HepG2 (cell line): ENCODE measurements around the gene EBF3. TPM values are rescaled to one million over a fixed set of nuclear protein-coding genes. Genes with fewer than 3 reads are reported as not detected.

Experiments
- ATAC-seq: fragments of 200-7000 bp; cut with Tn5 transposase; 3 replicates; pipeline ENCODE4 v1.9.1; 2020; ENCODE audit warnings: mild to moderate bottlenecking, moderate library complexity
- BruUV-seq: library from RNA; stranded (reverse); fragments of 400-500 nt; replicated peaks from 2 replicates; lab custom pipeline; 2021; lab: Mats Ljungman, UMichigan
- CTCF ChIA-PET: fragments of 300-600 bp; formaldehyde crosslinking; extraction: SDS; loops from one replicate; lab custom pipeline; 2021; ENCODE audit warnings: low total read pairs, inconsistent platforms, low intra/inter-chr PET ratio; lab: Yijun Ruan, JAX
- POLR2A ChIA-PET: fragments of 350-600 bp; sonication (Branson Sonifier 250); formaldehyde crosslinking; loops from one replicate; lab custom pipeline; 2020; ENCODE audit warnings: antibody characterized with exemption, inconsistent platforms; lab: Yijun Ruan, JAX
- DNase-seq: peaks from one replicate; pipeline ENCODE4 v3.0.0-alpha.2; 2015; ENCODE audit warnings: low spot score
- FAIRE-seq: peaks from 3 replicates; lab custom pipeline; 2011; peaks lifted over from hg19 to GRCh38; lab: Jason Lieb, UNC
- H2AFZ ChIP-seq: one replicate; pipeline ENCODE4 v1.6.1; 2011; ENCODE audit warnings: low read length, inconsistent platforms
- H3K27ac ChIP-seq: fragments of 300-600 bp; 3 replicates; pipeline ENCODE4 v1.8.0; 2011; ENCODE audit warnings: mixed run types, mild to moderate bottlenecking, mixed read lengths, low read length, inconsistent platforms; ENCODE audit not compliant: insufficient read depth; ENCODE audit errors: extremely low read length
- H3K27me3 ChIP-seq, 2 experiments: fragments of 200-600 bp in 1 of 2; 2 replicates in 1 of 2; 3 replicates in 1 of 2; pipeline versions ENCODE4 v1.6.0 to v1.8.0; 2011; ENCODE audit warnings: low read length in 2 of 2, mild to moderate bottlenecking in 2 of 2, moderate library complexity in 2 of 2, inconsistent platforms in 1 of 2; ENCODE audit not compliant: insufficient read depth in 2 of 2, control insufficient read depth in 1 of 2
- H3K36me3 ChIP-seq, 2 experiments: fragments of 200-600 bp in 1 of 2; replicated peaks in 1 of 2; 2 replicates in 1 of 2; 3 replicates in 1 of 2; pipeline versions ENCODE4 v1.5.1 to v1.8.0; 2011; ENCODE audit warnings: low read length in 2 of 2, inconsistent platforms in 1 of 2; ENCODE audit not compliant: insufficient read depth in 2 of 2, control insufficient read depth in 1 of 2
- H3K4me1 ChIP-seq: 2 replicates; pipeline ENCODE4 v1.5.1; 2012; ENCODE audit warnings: low read length, inconsistent platforms; ENCODE audit not compliant: insufficient read depth
- H3K4me2 ChIP-seq: 2 replicates; pipeline ENCODE4 v1.6.0; 2011; ENCODE audit warnings: low read depth, low read length, inconsistent platforms
- H3K4me3 ChIP-seq, 3 experiments: fragments of 200-600 bp in 1 of 3; sonication (generic), shearing (Covaris generic) in 1 of 3; replicated peaks in 1 of 3; 2 replicates each; pipeline ENCODE4 v1.5.1; 2011 to 2016; ENCODE audit warnings: low read length in 3 of 3, inconsistent platforms in 2 of 3, low read depth in 2 of 3, mild to moderate bottlenecking in 2 of 3, control low read depth in 1 of 3, mixed read lengths in 1 of 3; ENCODE audit not compliant: insufficient read depth in 1 of 3
- H3K79me2 ChIP-seq: one replicate; pipeline ENCODE4 v1.6.1; 2011; ENCODE audit warnings: low read length, inconsistent platforms; ENCODE audit not compliant: insufficient read depth
- H3K9ac ChIP-seq: 2 replicates; pipeline ENCODE4 v1.6.0; 2011; ENCODE audit warnings: mild to moderate bottlenecking, low read depth, low read length, inconsistent platforms; ENCODE audit not compliant: insufficient read depth
- H3K9me3 ChIP-seq: 2 replicates; pipeline ENCODE4 v1.5.1; 2012; ENCODE audit warnings: mild to moderate bottlenecking, low read length
- H4K20me1 ChIP-seq: 2 replicates; pipeline ENCODE4 v1.6.0; 2011; ENCODE audit warnings: inconsistent platforms, mild to moderate bottlenecking, low read length, moderate library complexity; ENCODE audit not compliant: insufficient read depth
- FOXK1 ChIP-seq: sonication (generic); formaldehyde crosslinking; IDR thresholded peaks from 2 replicates; pipeline ENCODE4 v1.4.0; 2020; ENCODE audit warnings: low read depth, missing genetic modification reagents, borderline replicate concordance
- IRX3 ChIP-seq: sonication (generic); formaldehyde crosslinking; IDR thresholded peaks from 2 replicates; pipeline ENCODE4 v1.8.1; 2023; ENCODE audit warnings: mild to moderate bottlenecking, low read depth, missing genetic modification reagents, borderline replicate concordance
- NFIC ChIP-seq: IDR thresholded peaks from 2 replicates; pipeline ENCODE4 v1.6.1; 2012; ENCODE audit warnings: mild to moderate bottlenecking, low read length, inconsistent platforms
- RFX5 ChIP-seq: IDR thresholded peaks from 2 replicates; pipeline ENCODE4 v1.6.1; 2011; ENCODE audit warnings: low read depth, low read length, improper control_type of control experiment
- ZNF263 ChIP-seq: sonication (generic); formaldehyde crosslinking; IDR thresholded peaks from 2 replicates; pipeline ENCODE4 v1.4.0; 2020; ENCODE audit warnings: missing genetic modification reagents
- ZNF557 ChIP-seq: sonication (generic); formaldehyde crosslinking; IDR thresholded peaks from 2 replicates; pipeline ENCODE4 v1.4.0; 2020; ENCODE audit warnings: missing genetic modification reagents
- ZNF652 ChIP-seq: IDR thresholded peaks from 2 replicates; pipeline ENCODE4 v1.6.1; 2016; ENCODE audit warnings: low read depth, borderline replicate concordance
- ZSCAN20 ChIP-seq: sonication (generic); formaldehyde crosslinking; IDR thresholded peaks from 2 replicates; pipeline ENCODE4 v1.4.0; 2020; ENCODE audit warnings: missing genetic modification reagents, mild to moderate bottlenecking, borderline replicate concordance
- ZSCAN25 ChIP-seq: sonication (generic); formaldehyde crosslinking; IDR thresholded peaks from 2 replicates; pipeline ENCODE4 v1.8.0; 2022; ENCODE audit warnings: mild to moderate bottlenecking, missing genetic modification reagents
- WGBS: methylation state at CpG from one replicate; pipeline ENCODE4 v1.1.6; 2017; ENCODE audit warnings: low lambda C conversion rate; 5-methylcytosine and 5-hydroxymethylcytosine counted together
- in situ Hi-C: cut with HindIII; loops from 2 replicates; pipeline ENCODE4 v1.10.0; 2017; ENCODE audit warnings: low pct_unique_long_range_greater_than_20kb; ENCODE audit not compliant: extremely low pct_ligation_motif_present
- intact Hi-C: fragments of 100-400 bp; cut with micrococcal nuclease; formaldehyde crosslinking; loops from one replicate; pipeline ENCODE4 v1.10.0; 2022; ENCODE audit not compliant: unreplicated experiment
- polyA plus RNA-seq, 8 experiments: library from polyadenylated mRNA; depleted of rRNA in 3 of 8; stranded (reverse) in 7 of 8; unstranded in 1 of 8; fragments of >200 nt; fragmentation: Illumina TruSeq in 4 of 8; extraction: Trizol in 4 of 8; gene quantifications; 2 replicates each; pipeline versions ENCODE4 v1.2.1 to v1.2.3, GENCODE V29; 2011 to 2016; ENCODE audit warnings: low read depth in 4 of 8, missing spikeins in 1 of 8, mixed read lengths in 1 of 8; ENCODE audit not compliant: insufficient read depth in 1 of 8
- total RNA-seq, 5 experiments: library from RNA; depleted of rRNA; stranded (reverse); fragments of >200 nt; fragmentation: Illumina TruSeq; extraction: Trizol; gene quantifications; 2 replicates each; pipeline ENCODE4 v1.2.3, GENCODE V29; 2016; ENCODE audit warnings: low read depth in 1 of 5

EBF3 gene
- total and polyA plus RNA-seq, 2 of the 13 experiments (the other 11 are each of a cell fraction or from before 2014, with no cell fraction given), result not detected

DNA sequence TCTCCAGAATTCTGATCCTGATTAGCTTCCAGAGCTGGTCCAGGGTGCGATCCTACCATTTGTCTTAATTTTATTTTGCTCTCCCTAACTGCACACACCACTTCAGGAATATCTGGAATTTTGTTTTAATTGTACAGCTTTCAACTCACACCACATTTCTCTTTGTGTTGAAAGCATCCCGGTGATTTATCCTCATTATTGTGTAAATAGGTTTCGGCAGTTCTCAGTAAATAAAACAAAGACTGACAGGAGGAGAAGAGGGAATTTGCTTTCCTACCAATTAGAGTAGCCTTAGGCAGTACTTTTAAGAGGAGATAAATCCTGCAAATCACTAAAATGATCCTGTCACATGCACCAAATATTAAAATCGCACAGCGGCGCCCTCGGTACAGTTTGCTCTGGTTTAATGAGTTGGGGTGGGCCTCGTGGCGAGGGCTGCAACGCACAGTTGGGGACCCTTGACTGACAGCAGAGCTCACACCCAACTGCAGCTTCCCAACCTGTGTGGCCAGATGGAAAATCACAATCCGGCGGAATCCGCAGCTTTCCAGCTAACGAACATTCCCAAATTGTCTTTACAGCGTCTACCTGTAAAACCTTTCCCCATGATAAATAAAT, 62.6 kb downstream of the EBF3 start:
- H3K27ac ChIP-seq, result no peak overlapping the region
- no TSS peak for BruUV-seq
- H3K4me1 ChIP-seq, result no peaks in the 10 kb centered on the region
- no peaks in the 10 kb centered on the region for H4K20me1 ChIP-seq
- H3K4me2 ChIP-seq, result no peak overlapping the region
- CTCF ChIA-PET, result no interaction called here
- no peak for FAIRE-seq
- TF ChIP-seq IRX3 (CRISPR knock-in tag) (no peak), FOXK1 (no peak), ZNF652 (CRISPR knock-in tag) (no peak), RFX5 (no peak), ZSCAN20 (CRISPR knock-in tag) (no peak), NFIC (no peak), ZNF557 (no peak)
- TF ChIP-seq, all 625 proteins: peak for 0
- Histone ChIP-seq H3K27me3 (peaks cover 6 to 42% of the 10 kb centered on the region in 2 experiments; a peak in 4 of 5 replicates), H3K79me2 (no peaks in the 10 kb centered on the region), H2AFZ (no peak overlapping the region), H3K36me3 (no peaks in the 10 kb centered on the region), H3K4me3 (no peak overlapping the region), H3K9me3 (no peaks in the 10 kb centered on the region), H3K9ac (no peak overlapping the region)
- in situ Hi-C loops (no loop called here), intact Hi-C loops (no loop called here)
- no peak for DNase-seq
- WGBS, result 27% methylated on average over 15 of the region's 15 CpGs
- ATAC-seq, result no peak
- POLR2A ChIA-PET, result no interaction called here

DNA sequence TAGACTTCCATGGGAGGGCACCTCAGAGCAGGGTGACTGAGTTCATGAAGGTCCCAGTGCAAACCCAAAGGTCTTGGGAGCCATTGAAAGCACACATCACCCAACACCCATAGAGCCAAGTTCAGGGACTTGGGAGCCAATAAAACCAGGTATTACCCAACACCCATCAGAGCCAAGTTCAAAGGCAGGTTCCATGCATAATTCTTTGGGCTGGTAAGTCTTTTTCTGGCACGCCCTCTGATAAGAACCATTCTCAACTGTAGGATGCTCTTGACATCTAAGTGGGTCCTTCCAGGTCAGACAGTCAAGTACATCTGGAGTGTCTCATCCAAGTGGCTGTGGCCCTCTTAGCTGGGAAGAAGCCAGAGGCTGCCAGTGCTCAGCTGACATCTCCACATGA, 63.2 kb downstream of the EBF3 start:
- Histone ChIP-seq H3K27me3 (peaks cover 6 to 39% of the 10 kb centered on the region in 2 experiments; a peak in 4 of 5 replicates), H3K4me2 (no peak overlapping the region), H2AFZ (no peak overlapping the region), H3K9ac (no peak overlapping the region), H3K79me2 (no peaks in the 10 kb centered on the region), H3K4me3 (no peak overlapping the region), H3K36me3 (no peaks in the 10 kb centered on the region), H4K20me1 (no peaks in the 10 kb centered on the region), H3K9me3 (no peaks in the 10 kb centered on the region), H3K27ac (no peak overlapping the region), H3K4me1 (no peaks in the 10 kb centered on the region)
- WGBS, result 25% methylated on average over 1 of the region's 1 CpG
- no TSS peak for BruUV-seq
- no peak for TF ChIP-seq ZSCAN25 (CRISPR knock-in tag)
- TF ChIP-seq ZNF263 (CRISPR knock-in tag), result 0 out of 2 replicates have a peak, but pooled peaks have one; percentile 17
- ChIA-PET CTCF (no interaction called here), POLR2A (no interaction called here)
- no peak for FAIRE-seq
- no peak for ATAC-seq
- no peak for DNase-seq
- intact Hi-C loops (no loop called here), in situ Hi-C loops (no loop called here)
